ENCODE data around the gene KLK5. TPM values are rescaled to one million over a fixed set of nuclear protein-coding genes. Genes with fewer than 3 reads are reported as not detected.
"Not testable (repeated sequence)": the region's sequence is repeated elsewhere in the genome, so short reads cannot be mapped to it uniquely, and the experiment has no call there.

The KLK5 gene
- total and polyA plus RNA-seq, 9 donors = 0.34 TPM; not detected in 8

DNA sequence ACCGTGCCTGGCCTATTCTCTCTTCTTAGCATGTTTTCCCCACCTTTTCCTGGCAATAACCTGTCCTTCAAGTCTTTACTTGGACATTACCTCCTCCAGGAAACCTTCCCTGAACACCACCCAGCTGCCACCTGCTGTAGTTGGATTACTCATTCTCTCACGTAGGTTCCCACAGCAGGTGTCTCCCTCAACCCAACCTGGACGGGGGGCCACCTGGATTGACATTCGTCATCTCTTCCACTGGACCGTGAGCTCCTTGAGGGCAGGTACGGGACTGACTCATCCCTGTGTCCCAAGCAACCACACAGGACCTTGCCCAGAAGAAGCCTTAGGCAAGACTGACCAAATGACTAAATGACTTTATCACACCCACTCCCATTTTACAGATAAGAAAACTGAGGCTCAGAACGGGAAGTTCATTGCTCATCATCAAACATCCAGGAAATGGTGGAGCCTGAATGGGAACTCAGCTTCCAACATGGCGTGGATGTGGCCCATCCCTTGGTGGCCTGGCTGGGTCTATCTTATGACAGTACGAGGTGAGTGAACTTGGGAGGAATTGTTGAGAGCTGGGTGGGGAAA lies 20.0 kb upstream of the KLK5 start:
- no peaks in the 10 kb centered on the region for H3K36me3 ChIP-seq (ENCODE audit: control insufficient read depth, insufficient read depth, low read length)
- no peaks in the 10 kb centered on the region for H3K4me1 ChIP-seq (ENCODE audit: control insufficient read depth, insufficient read depth, low read length)
- H3K4me3 ChIP-seq (ENCODE audit: low read length) = no peak overlapping the region
- H3K27me3 ChIP-seq (ENCODE audit: control insufficient read depth, insufficient read depth, low read length) = no peaks in the 10 kb centered on the region
- no peaks in the 10 kb centered on the region for H3K9me3 ChIP-seq (replicated peaks; ENCODE audit: control insufficient read depth, low read depth, low read length)
- WGBS (ENCODE audit: insufficient coverage) = 78% methylated on average over 8 of the region's 9 CpGs
- DNase-seq = no peak
- H3K27ac ChIP-seq (ENCODE audit: low read length) = no peak overlapping the region

DNA sequence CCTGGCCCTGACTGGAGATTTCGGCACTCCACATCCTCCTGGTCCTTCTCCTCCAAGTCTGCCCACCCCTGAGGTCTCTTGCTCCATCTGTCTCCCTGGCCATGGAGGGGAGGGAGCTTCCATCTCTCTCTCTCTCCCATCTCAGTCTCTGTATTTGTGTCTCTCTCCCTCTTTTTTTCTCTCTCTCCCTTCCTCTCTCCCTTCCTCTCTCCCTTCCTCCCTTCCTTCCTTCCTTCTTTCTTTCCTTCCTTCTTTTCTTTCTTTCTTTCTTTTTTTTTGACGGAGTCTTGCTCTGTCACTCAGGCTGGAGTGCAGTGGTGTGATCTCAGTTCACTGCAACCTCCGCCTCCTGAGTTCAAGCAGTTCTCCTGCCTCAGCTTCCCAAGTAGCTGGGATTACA lies 17.0 kb upstream of the KLK5 start:
- not testable (repeated sequence) for H3K4me3 ChIP-seq (ENCODE audit: low read length); H3K36me3 ChIP-seq (ENCODE audit: control insufficient read depth, insufficient read depth, low read length); DNase-seq; H3K9me3 ChIP-seq (replicated peaks; ENCODE audit: control insufficient read depth, low read depth, low read length); H3K27me3 ChIP-seq (ENCODE audit: control insufficient read depth, insufficient read depth, low read length); H3K27ac ChIP-seq (ENCODE audit: low read length); H3K4me1 ChIP-seq (ENCODE audit: control insufficient read depth, insufficient read depth, low read length)
- 82% methylated on average over 2 of the region's 3 CpGs for WGBS (ENCODE audit: insufficient coverage)

DNA sequence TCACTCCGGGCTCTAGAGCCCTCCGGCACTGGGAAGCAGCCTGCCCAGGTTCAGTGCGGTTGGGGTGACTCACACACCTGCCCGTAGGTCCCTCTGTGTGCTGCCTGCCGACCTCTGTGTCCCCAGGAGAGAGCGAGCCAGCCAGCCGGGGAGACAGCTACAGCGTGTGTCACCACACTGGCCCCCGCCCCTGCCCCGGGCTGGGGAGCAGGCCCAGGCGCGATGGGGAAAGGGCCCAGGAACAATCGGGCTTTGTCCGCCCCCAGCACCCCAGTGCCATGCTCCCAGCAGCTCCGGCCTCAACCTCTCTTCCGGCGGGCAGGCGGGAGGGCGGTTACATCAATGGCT lies 16.5 kb upstream of the KLK5 start, which contains the start of gene KLK6:
TSS of gene KLK6 (minus strand) at position 179 of the 348 bp plus-strand sequence. CDS start 1,487 bp downstream, outside the sequence.
- DNase-seq = no peak
- Histone ChIP-seq H3K36me3 (ENCODE audit: control insufficient read depth, insufficient read depth, low read length) (no peaks in the 10 kb centered on the region), H3K4me1 (ENCODE audit: control insufficient read depth, insufficient read depth, low read length) (no peaks in the 10 kb centered on the region), H3K9me3 (replicated peaks; ENCODE audit: control insufficient read depth, low read depth, low read length) (no peaks in the 10 kb centered on the region), H3K27me3 (ENCODE audit: control insufficient read depth, insufficient read depth, low read length) (no peaks in the 10 kb centered on the region), H3K4me3 (ENCODE audit: low read length) (no peak within 1 kb of the TSS), H3K27ac (ENCODE audit: low read length) (no peak within 1 kb of the TSS)
- WGBS (ENCODE audit: insufficient coverage) = 69% methylated on average over 19 of the region's 19 CpGs

DNA sequence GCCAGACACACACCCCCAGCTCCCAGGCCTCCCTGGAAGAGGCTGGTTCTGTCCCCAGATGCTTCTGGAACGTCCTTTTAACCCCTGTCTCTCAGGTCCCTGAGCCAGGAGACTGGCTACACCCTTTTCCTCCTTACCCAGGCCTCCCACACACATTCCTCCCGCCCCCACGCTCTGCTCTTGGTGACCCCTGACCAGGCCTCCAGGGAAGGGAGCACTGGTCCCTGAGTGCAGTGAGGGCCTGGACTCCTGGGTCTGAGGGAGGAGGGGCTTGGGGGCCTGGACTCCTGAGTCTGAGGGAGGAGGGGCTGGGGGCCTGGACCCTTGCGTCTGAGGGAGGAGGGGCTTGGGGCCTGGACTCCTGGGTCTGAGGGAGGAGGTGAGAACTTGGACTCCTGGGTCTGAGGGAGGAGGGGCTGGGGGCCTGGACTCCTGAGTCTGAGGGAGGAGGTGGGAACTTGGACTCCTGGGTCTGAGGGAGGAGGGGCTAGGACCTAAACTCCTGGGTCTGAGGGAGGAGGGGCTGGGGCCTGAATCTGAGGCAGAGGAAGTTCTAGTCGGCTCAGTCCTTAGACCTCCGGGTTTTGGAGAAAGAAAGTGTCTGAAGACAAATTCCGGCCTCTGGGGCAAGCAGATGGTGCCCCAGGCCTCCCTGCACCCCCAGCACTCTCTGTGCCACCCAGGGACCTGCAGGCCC lies 16.0 kb upstream of the KLK5 start:
- Histone ChIP-seq H3K27me3 (ENCODE audit: control insufficient read depth, insufficient read depth, low read length) (no peaks in the 10 kb centered on the region), H3K27ac (ENCODE audit: low read length) (no peak overlapping the region)

DNA sequence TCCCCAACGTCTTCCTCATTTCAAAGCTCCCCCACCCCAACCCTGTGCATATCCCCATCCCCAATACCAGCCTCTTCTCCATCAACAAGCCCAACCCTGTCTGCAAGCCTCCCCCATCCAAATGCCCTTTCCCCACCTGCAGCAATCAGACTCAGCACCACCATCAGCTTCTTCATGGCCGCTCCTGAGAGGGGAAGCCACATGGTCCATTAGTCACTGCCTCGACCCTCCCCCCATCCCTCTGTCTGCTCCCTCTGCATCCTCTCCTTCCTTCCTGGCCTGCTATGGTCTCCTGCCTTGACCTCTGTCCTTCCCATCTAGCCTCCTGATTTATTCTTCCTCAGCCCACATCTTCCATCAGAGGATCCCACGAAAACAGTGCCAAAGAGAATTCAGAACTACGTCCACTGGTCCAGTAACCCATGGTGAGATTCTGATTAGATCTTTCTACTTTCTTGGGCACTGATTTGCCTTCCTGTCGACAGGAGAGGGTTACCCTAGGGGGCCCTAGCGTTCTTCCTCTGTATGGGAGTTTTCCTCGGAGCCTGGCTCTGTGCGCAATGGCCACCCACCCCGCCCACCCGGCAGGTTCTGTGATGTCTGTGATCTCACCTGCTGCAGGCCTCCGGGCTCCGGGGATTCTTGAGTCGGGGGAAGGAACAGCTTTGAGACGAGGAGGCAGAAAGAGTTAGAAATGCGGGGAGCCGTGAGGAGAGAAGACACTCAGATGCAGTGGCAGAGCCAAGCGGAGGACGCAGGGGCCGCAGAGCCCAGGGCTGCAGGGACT lies 15.3 kb upstream of the KLK5 start:
- no peaks in the 10 kb centered on the region for H3K36me3 ChIP-seq (ENCODE audit: control insufficient read depth, insufficient read depth, low read length)
- no peaks in the 10 kb centered on the region for H3K9me3 ChIP-seq (replicated peaks; ENCODE audit: control insufficient read depth, low read depth, low read length)
- DNase-seq = no peak
- WGBS (ENCODE audit: insufficient coverage) = 25% methylated on average over 13 of the region's 20 CpGs
- no peaks in the 10 kb centered on the region for H3K4me1 ChIP-seq (ENCODE audit: control insufficient read depth, insufficient read depth, low read length)
- no peak overlapping the region for H3K27ac ChIP-seq (ENCODE audit: low read length)
- H3K27me3 ChIP-seq (ENCODE audit: control insufficient read depth, insufficient read depth, low read length) = no peaks in the 10 kb centered on the region
- no peak overlapping the region for H3K4me3 ChIP-seq (ENCODE audit: low read length)

More for the DNA sequence above, 16.0 kb upstream of the KLK5 start:
- no peaks in the 10 kb centered on the region for H3K9me3 ChIP-seq (replicated peaks; ENCODE audit: control insufficient read depth, low read depth, low read length)
- no peak for DNase-seq
- 33% methylated on average over 5 of the region's 7 CpGs for WGBS (ENCODE audit: insufficient coverage)
- no peaks in the 10 kb centered on the region for H3K36me3 ChIP-seq (ENCODE audit: control insufficient read depth, insufficient read depth, low read length)
- no peaks in the 10 kb centered on the region for H3K4me1 ChIP-seq (ENCODE audit: control insufficient read depth, insufficient read depth, low read length)
- H3K4me3 ChIP-seq (ENCODE audit: low read length) = no peak overlapping the region

DNA sequence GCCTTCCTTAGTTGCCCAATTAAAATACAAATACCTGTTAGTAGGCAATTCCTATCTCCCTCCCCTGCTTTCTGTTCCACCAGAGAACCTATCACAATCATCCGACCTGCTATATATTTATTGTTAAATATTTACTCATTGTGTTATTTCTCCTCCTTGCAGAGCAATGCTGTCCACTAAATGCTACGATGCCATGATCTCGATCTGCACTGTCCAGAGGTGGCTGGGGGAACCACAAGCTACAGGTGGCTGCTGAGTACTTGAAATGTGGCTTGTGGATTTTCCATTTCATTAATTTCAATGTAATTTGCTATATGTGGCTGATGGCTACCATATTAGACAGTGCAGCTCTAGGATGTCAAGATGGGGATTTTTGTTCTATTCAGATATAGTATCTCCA lies 11.4 kb upstream of the KLK5 start:
- WGBS (ENCODE audit: insufficient coverage) = no CpG with 5 or more reads among the region's 3 CpGs
- Histone ChIP-seq H3K4me3 (ENCODE audit: low read length) (no peak overlapping the region), H3K27ac (ENCODE audit: low read length) (no peak overlapping the region), H3K4me1 (ENCODE audit: control insufficient read depth, insufficient read depth, low read length) (no peaks in the 10 kb centered on the region), H3K36me3 (ENCODE audit: control insufficient read depth, insufficient read depth, low read length) (no peaks in the 10 kb centered on the region), H3K27me3 (ENCODE audit: control insufficient read depth, insufficient read depth, low read length) (no peaks in the 10 kb centered on the region), H3K9me3 (replicated peaks; ENCODE audit: control insufficient read depth, low read depth, low read length) (no peaks in the 10 kb centered on the region)
- no peak for DNase-seq

DNA sequence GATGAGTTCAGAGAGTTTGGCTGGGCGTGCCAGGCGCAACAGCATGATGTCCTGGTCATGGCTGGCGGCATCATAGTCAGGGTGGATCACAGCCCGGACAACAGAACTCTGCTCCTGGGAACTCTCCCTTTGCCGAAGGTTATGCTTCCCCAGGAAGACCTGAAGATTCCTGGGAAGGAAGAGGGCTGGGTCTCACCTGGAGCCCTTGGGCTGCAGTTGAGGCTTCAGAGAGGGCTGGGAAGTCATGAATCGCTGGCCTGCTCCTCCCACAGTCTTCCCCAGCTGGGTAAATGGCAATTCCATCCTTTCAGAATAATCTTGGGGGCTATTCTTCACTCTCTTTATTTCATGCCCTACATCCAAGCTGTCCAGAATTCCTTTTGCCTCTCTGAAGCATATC lies 10.5 kb upstream of the KLK5 start:
- Histone ChIP-seq H3K4me1 (ENCODE audit: control insufficient read depth, insufficient read depth, low read length) (no peaks in the 10 kb centered on the region), H3K36me3 (ENCODE audit: control insufficient read depth, insufficient read depth, low read length) (no peaks in the 10 kb centered on the region), H3K27me3 (ENCODE audit: control insufficient read depth, insufficient read depth, low read length) (no peaks in the 10 kb centered on the region), H3K27ac (ENCODE audit: low read length) (no peak overlapping the region), H3K4me3 (ENCODE audit: low read length) (no peak overlapping the region), H3K9me3 (replicated peaks; ENCODE audit: control insufficient read depth, low read depth, low read length) (no peaks in the 10 kb centered on the region)
- WGBS (ENCODE audit: insufficient coverage) = 70% methylated on average over 4 of the region's 6 CpGs
- DNase-seq = no peak

DNA sequence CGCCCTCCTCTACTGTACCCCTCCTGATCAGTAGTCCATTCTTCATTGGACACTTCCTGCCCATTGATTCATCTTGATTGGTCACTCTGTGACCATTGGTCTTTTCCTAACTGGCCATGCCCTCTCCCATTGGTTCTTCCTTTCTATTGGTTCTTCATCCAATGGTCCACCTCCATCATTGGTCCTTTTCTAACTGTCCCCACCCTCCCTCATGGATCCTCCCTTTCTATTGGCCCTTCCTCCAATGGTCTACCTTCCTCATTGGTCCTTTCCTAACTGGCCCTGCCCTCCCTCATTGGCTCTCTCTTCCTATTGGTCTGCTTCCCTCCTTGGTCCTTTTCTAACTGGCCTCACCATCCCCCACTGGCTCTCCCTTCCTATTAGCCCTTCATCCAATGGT lies 9.4 kb upstream of the KLK5 start:
- Histone ChIP-seq H3K9me3 (replicated peaks; ENCODE audit: control insufficient read depth, low read depth, low read length) (no peaks in the 10 kb centered on the region), H3K4me1 (ENCODE audit: control insufficient read depth, insufficient read depth, low read length) (no peaks in the 10 kb centered on the region), H3K27ac (ENCODE audit: low read length) (no peak overlapping the region), H3K27me3 (ENCODE audit: control insufficient read depth, insufficient read depth, low read length) (no peaks in the 10 kb centered on the region), H3K36me3 (ENCODE audit: control insufficient read depth, insufficient read depth, low read length) (no peaks in the 10 kb centered on the region), H3K4me3 (ENCODE audit: low read length) (no peak overlapping the region)
- no peak for DNase-seq
- 69% methylated on average over 1 of the region's 1 CpG for WGBS (ENCODE audit: insufficient coverage)

DNA sequence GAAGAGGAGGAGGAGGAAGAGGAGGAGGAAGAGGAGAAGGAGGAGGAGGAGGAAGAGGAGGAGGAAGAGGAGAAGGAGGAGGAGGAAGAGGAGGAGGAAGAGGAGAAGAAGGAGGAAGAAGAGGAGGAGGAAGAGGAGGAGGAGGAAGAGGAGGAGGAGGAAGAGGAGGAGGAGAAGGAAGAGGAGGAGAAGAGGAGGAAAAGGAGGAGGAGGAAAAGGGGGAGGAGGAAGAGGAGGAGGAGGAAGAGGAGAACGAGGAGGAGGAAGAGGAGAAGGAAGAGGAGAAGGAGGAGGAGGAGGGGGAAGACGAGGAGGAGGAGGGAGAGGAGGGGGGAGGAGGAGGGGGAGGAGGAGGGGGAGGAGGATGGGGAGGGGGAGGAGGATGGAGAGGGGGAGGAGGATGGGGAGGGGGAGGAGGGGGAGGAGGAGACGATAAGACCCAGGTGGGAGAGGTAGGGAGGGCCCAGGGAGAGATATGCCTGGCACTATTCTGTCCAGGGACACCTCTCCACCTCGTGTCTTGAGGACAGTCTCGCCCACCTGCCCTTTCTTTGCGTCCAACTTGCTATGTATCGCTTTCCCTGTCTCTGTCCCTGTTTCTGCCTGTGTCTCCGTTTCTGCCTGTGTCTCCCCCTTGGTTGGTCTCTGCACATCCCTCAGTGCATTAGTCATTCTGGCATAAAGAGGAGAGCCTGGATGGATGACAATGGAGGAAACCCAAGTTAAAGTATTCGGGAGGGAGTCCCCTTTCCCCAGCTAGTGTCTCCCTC lies 7.1 kb upstream of the KLK5 start:
- Histone ChIP-seq H3K4me3 (ENCODE audit: low read length) (no peak overlapping the region), H3K27ac (ENCODE audit: low read length) (no peak overlapping the region), H3K27me3 (ENCODE audit: control insufficient read depth, insufficient read depth, low read length) (no peaks in the 10 kb centered on the region), H3K4me1 (ENCODE audit: control insufficient read depth, insufficient read depth, low read length) (no peaks in the 10 kb centered on the region), H3K9me3 (replicated peaks; ENCODE audit: control insufficient read depth, low read depth, low read length) (no peaks in the 10 kb centered on the region), H3K36me3 (ENCODE audit: control insufficient read depth, insufficient read depth, low read length) (no peaks in the 10 kb centered on the region)
- WGBS (ENCODE audit: insufficient coverage) = 47% methylated on average over 4 of the region's 9 CpGs
- no peak for DNase-seq

DNA sequence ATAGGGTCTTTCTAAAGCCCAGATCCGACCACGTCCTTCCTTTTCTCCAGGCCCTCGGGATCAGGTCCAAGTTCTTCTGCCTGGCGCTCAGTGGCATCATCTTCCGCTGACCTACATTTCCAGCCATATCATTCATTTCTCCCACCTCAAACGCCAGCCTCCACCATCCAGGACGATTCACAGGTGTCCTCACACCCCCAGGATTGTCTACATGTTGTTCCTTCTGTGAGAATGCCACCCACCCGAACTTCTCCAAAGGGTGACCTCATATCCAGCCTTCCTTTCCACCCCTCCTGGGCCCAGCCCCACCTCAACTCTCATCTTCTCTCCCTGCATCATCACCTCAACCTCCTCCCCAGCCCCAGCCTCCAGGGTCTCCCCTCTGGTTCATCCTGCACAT lies 4.7 kb upstream of the KLK5 start:
- Histone ChIP-seq H3K27ac (ENCODE audit: low read length) (no peak overlapping the region), H3K4me1 (ENCODE audit: control insufficient read depth, insufficient read depth, low read length) (no peaks in the 10 kb centered on the region), H3K27me3 (ENCODE audit: control insufficient read depth, insufficient read depth, low read length) (no peaks in the 10 kb centered on the region), H3K9me3 (replicated peaks; ENCODE audit: control insufficient read depth, low read depth, low read length) (no peaks in the 10 kb centered on the region), H3K36me3 (ENCODE audit: control insufficient read depth, insufficient read depth, low read length) (no peaks in the 10 kb centered on the region), H3K4me3 (ENCODE audit: low read length) (no peak overlapping the region)
- no peak for DNase-seq
- 77% methylated on average over 8 of the region's 8 CpGs for WGBS (ENCODE audit: insufficient coverage)
